Calu3 (cell line): ENCODE data around the gene SLC25A25. TPM values are rescaled to one million over a fixed set of nuclear protein-coding genes. Genes with fewer than 3 reads are reported as not detected.

ENCODE experiments used
- BruUV-seq: library from RNA; stranded (reverse); fragments of 400-500 nt; replicated peaks from 2 replicates; lab custom pipeline; 2021; lab: Mats Ljungman, UMichigan
- CTCF ChIA-PET: fragments of 300-600 bp; sonication (Branson Sonifier 250); formaldehyde crosslinking; loops from one replicate; lab custom pipeline; 2022; ENCODE audit warnings: antibody characterized with exemption; lab: Charles Lee
- DNase-seq: peaks from one replicate; pipeline ENCODE4 v3.0.0; 2022
- H3K27ac Mint-ChIP-seq: one replicate; pipeline ENCODE4 v1.8.0; 2022; ENCODE audit warnings: mixed read lengths; ENCODE audit not compliant: unreplicated experiment
- H3K27me3 Mint-ChIP-seq: one replicate; pipeline ENCODE4 v1.8.0; 2022; ENCODE audit warnings: mixed read lengths; ENCODE audit not compliant: unreplicated experiment
- H3K36me3 Mint-ChIP-seq: one replicate; pipeline ENCODE4 v1.8.0; 2022; ENCODE audit warnings: mild to moderate bottlenecking, moderate library complexity, mixed read lengths; ENCODE audit not compliant: insufficient read depth, unreplicated experiment
- H3K4me1 Mint-ChIP-seq: one replicate; pipeline ENCODE4 v1.8.0; 2022; ENCODE audit warnings: mild to moderate bottlenecking, low read depth, mixed read lengths; ENCODE audit not compliant: unreplicated experiment
- H3K4me3 Mint-ChIP-seq: one replicate; pipeline ENCODE4 v1.8.0; 2022; ENCODE audit warnings: mild to moderate bottlenecking, low read depth, moderate library complexity, mixed read lengths; ENCODE audit not compliant: unreplicated experiment
- H3K9me3 Mint-ChIP-seq: one replicate; pipeline ENCODE4 v1.8.0; 2022; ENCODE audit warnings: low read depth, mixed read lengths; ENCODE audit not compliant: unreplicated experiment
- intact Hi-C: fragments of 100-400 bp; cut with micrococcal nuclease; formaldehyde crosslinking; loops from one replicate; pipeline ENCODE4 v1.10.0; 2022; ENCODE audit not compliant: unreplicated experiment
- total RNA-seq: library from RNA; stranded (reverse); gene quantifications from 2 replicates; pipeline ENCODE4 v1.2.3, GENCODE V29; 2022
- TF ChIP-seq, protein P1 (sequence below): fragments of 200-600 bp; IDR thresholded peaks from one replicate; pipeline ENCODE4 v1.8.0; 2022; ENCODE audit warnings: antibody characterized with exemption; ENCODE audit not compliant: unreplicated experiment

Gene SLC25A25
- total RNA-seq, 1 experiment from 2014 or later, result 19.5 TPM

DNA sequence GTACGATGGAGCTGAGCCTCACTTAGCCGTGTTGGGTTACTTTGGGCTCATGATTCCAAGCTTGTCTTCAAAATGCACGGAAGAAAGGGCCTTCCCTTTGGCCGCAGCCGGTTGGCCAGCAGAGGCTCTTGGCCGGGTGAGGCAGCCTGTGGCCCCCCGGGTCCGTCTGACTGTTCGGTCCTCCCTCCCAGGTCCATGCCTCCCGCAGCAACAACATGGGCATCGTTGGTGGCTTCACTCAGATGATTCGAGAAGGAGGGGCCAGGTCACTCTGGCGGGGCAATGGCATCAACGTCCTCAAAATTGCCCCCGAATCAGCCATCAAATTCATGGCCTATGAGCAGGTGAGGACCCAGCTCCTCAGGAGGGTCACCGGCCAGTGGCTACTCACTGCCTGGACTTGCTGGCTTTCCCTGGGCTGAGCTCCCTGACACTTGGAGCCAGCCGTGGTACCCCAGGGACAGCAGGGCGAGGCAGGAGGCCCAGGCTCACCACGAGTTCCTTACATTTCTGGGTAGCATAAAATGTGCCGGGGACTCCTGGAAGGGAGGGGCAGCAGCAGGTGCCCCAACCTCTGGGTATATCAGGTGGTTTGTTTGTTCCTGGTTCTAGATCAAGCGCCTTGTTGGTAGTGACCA is 37.6 kb downstream of the SLC25A25 start:
- TF ChIP-seq, protein P1, sequence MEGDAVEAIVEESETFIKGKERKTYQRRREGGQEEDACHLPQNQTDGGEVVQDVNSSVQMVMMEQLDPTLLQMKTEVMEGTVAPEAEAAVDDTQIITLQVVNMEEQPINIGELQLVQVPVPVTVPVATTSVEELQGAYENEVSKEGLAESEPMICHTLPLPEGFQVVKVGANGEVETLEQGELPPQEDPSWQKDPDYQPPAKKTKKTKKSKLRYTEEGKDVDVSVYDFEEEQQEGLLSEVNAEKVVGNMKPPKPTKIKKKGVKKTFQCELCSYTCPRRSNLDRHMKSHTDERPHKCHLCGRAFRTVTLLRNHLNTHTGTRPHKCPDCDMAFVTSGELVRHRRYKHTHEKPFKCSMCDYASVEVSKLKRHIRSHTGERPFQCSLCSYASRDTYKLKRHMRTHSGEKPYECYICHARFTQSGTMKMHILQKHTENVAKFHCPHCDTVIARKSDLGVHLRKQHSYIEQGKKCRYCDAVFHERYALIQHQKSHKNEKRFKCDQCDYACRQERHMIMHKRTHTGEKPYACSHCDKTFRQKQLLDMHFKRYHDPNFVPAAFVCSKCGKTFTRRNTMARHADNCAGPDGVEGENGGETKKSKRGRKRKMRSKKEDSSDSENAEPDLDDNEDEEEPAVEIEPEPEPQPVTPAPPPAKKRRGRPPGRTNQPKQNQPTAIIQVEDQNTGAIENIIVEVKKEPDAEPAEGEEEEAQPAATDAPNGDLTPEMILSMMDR, result no peak
- CTCF ChIA-PET, result no interaction called here
- no peaks in the 10 kb centered on the region for H3K9me3 Mint-ChIP-seq
- peaks cover 6% of the 10 kb centered on the region for H3K4me1 Mint-ChIP-seq
- DNase-seq, result no peak
- no peak overlapping the region for H3K4me3 Mint-ChIP-seq
- peaks cover 77% of the 10 kb centered on the region for H3K36me3 Mint-ChIP-seq
- no TSS peak for BruUV-seq
- H3K27ac Mint-ChIP-seq, result no peak overlapping the region
- no peaks in the 10 kb centered on the region for H3K27me3 Mint-ChIP-seq
- intact Hi-C loops, result no loop called here

DNA sequence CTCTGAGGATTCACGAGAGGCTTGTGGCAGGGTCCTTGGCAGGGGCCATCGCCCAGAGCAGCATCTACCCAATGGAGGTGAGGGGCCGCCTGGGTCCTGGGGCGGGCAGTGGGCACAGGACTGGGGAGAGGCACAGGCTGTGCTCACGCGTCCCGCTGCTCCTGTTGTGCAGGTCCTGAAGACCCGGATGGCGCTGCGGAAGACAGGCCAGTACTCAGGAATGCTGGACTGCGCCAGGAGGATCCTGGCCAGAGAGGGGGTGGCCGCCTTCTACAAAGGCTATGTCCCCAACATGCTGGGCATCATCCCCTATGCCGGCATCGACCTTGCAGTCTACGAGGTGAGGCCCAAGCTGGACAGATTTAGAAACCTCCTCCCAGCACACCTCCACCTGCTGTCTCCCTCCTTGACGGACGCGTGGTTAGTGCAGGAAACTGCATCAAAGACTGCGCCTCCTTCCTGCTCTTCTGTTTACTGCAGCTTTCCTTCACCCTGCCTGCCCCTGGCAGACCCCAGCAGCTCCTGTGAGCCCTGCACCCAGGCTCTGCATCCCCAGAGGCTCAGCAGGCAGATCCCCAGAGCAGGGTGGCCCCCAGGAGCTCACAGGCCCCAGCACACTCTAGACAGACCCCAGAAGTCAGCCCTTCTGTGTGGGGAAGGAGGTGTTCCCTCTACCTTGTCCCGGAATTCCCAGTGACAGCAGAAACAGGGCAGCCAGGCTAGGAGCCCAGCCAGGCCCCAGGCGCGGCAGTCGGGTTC is 38.3 kb downstream of the SLC25A25 start:
- Mint-ChIP-seq H3K4me1 (no peaks in the 10 kb centered on the region), H3K4me3 (no peak overlapping the region), H3K36me3 (peaks cover 77% of the 10 kb centered on the region), H3K9me3 (no peaks in the 10 kb centered on the region), H3K27ac (peak overlapping the region; percentile 23), H3K27me3 (no peaks in the 10 kb centered on the region)
- no TSS peak for BruUV-seq
- TF ChIP-seq, protein P1, result no peak
- CTCF ChIA-PET, result no interaction called here
- no peak for DNase-seq
- intact Hi-C loops, result no loop called here

- no peak for DNase-seq
- H3K9me3 Mint-ChIP-seq, result no peaks in the 10 kb centered on the region
- H3K27ac Mint-ChIP-seq, result peak overlapping the region; percentile 85
- H3K4me3 Mint-ChIP-seq, result no peak overlapping the region
- CTCF ChIA-PET, result interaction anchor here (0.5 kb wide), 1 partner anchor 9 kb away, joined by 3 read pairs; no protein-coding TSS in a partner anchor
- TF ChIP-seq, protein P1, result no peak
- no TSS peak for BruUV-seq
- H3K27me3 Mint-ChIP-seq, result no peaks in the 10 kb centered on the region
- intact Hi-C loops, result no loop called here
- H3K36me3 Mint-ChIP-seq, result peaks cover 77% of the 10 kb centered on the region
- H3K4me1 Mint-ChIP-seq, result no peaks in the 10 kb centered on the region
Measured at GRCh38 chr9:128106940-128107467, 39.0 kb downstream of the SLC25A25 start.

- no peaks in the 10 kb centered on the region for H3K9me3 Mint-ChIP-seq
- peak overlapping the region; percentile 85 for H3K27ac Mint-ChIP-seq
- no peak overlapping the region for H3K4me3 Mint-ChIP-seq
- H3K36me3 Mint-ChIP-seq, result peaks cover 71% of the 10 kb centered on the region
- no peaks in the 10 kb centered on the region for H3K27me3 Mint-ChIP-seq
- TF ChIP-seq, protein P1, result no peak
- no TSS peak for BruUV-seq
- DNase-seq, result no peak
- intact Hi-C loops, result no loop called here
- CTCF ChIA-PET, result interaction anchor here (0.5 kb wide), 1 partner anchor 8 kb away, joined by 3 read pairs; no protein-coding TSS in a partner anchor
- no peaks in the 10 kb centered on the region for H3K4me1 Mint-ChIP-seq
Measured at GRCh38 chr9:128107468-128108268, 39.6 kb downstream of the SLC25A25 start.
